GM18507 (cell line): Measurements from ENCODE around the gene MUC12.
"Not testable (repeated sequence)": the region's sequence is repeated elsewhere in the genome, so short reads cannot be mapped to it uniquely, and the experiment has no call there.

Experiments used
- DNase-seq: peaks from one replicate; pipeline ENCODE4 v3.0.0; 2011; ENCODE audit warnings: low read depth; ENCODE audit not compliant: insufficient read length; ENCODE audit errors: extremely low spot score
- FAIRE-seq: peaks from 2 replicates; lab custom pipeline; 2011; peaks lifted over from hg19 to GRCh38; lab: Jason Lieb, UNC

The MUC12 gene

GRCh38 chr7:100978300-100978699, 8.9 kb downstream of the MUC12 start:
- DNase-seq: no peak
- FAIRE-seq: no peak

- DNase-seq: no peak
- no peak for FAIRE-seq
Observed at GRCh38 chr7:100983451-100984187, 14.3 kb downstream of the MUC12 start.

- FAIRE-seq, DNase-seq: not testable (repeated sequence)
Observed at GRCh38 chr7:100984241-100984918, 15.0 kb downstream of the MUC12 start.

- FAIRE-seq, DNase-seq: not testable (repeated sequence)
Observed at GRCh38 chr7:100985033-100985797, 15.8 kb downstream of the MUC12 start.

GRCh38 chr7:100991631-100992030, 22.3 kb downstream of the MUC12 start:
- FAIRE-seq: no peak
- no peak for DNase-seq

- not testable (repeated sequence) for FAIRE-seq, DNase-seq
Observed at GRCh38 chr7:100992280-100992679, 22.9 kb downstream of the MUC12 start.

GRCh38 chr7:100994671-100995070, 25.3 kb downstream of the MUC12 start:
- not testable (repeated sequence) for FAIRE-seq, DNase-seq

- not testable (repeated sequence) for DNase-seq, FAIRE-seq
Observed at GRCh38 chr7:100998530-100998929, 29.2 kb downstream of the MUC12 start.

- FAIRE-seq, DNase-seq: not testable (repeated sequence)
Observed at GRCh38 chr7:100999334-100999733, 30.0 kb downstream of the MUC12 start.

- FAIRE-seq, DNase-seq: not testable (repeated sequence)
Observed at GRCh38 chr7:101000025-101000424, 30.7 kb downstream of the MUC12 start.

GRCh38 chr7:101002333-101002732, 33.0 kb downstream of the MUC12 start:
- not testable (repeated sequence) for FAIRE-seq, DNase-seq

- not testable (repeated sequence) for DNase-seq, FAIRE-seq
Observed at GRCh38 chr7:101007361-101007760, 38.0 kb downstream of the MUC12 start.

- FAIRE-seq: no peak
- DNase-seq: no peak
Observed at GRCh38 chr7:101009629-101010028, 40.3 kb downstream of the MUC12 start.

- FAIRE-seq (no peak), DNase-seq (no peak)
Observed at GRCh38 chr7:101012931-101013330, 43.6 kb downstream of the MUC12 start.

- no peak for FAIRE-seq
- no peak for DNase-seq
Observed at GRCh38 chr7:101015626-101016025, 46.3 kb downstream of the MUC12 start.

- peak; percentile 69 for DNase-seq
- peak; percentile 95 for FAIRE-seq
Observed at GRCh38 chr7:101017064-101017777, 47.9 kb downstream of the MUC12 start.

- peak; percentile 81 for FAIRE-seq
- DNase-seq: no peak
Observed at GRCh38 chr7:101018271-101019167, 49.2 kb downstream of the MUC12 start.

- DNase-seq: no peak
- FAIRE-seq: no peak
Observed at GRCh38 chr7:101020444-101020843, 51.1 kb downstream of the MUC12 start.
